ENCODE measurements around the gene CCDC7. TPM values are rescaled to one million over a fixed set of nuclear protein-coding genes. Genes with fewer than 3 reads are reported as not detected.
"Not testable (repeated sequence)": the region's sequence is repeated elsewhere in the genome, so short reads cannot be mapped to it uniquely, and the experiment has no call there.

Gene CCDC7
- total and polyA plus RNA-seq, 4 donors, result 1.2 to 36.4 (median 6.9) TPM

DNA sequence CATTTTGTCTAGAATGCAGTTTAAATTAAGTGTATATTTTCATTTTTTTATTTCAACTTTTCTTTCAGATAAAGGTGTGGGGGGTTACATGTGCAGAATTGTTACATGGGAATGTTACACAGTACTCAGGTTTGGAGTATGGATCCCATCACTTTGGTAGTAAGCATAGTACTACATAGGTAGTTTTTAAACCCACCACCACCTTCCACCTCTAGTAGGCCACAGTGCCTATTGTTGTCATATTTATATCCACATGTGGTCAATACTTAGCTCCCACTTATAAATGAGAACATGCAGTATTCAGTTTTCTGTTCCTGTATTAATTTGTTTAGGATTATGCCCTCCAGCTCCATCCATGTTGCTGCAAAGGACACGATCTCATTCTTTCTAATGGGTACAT is 200.6 kb downstream of the CCDC7 start:
- WGBS, 2 donors, result 94 to 100% methylated on average over 1 of the region's 1 CpG
- H3K9me3 ChIP-seq (ENCODE audit: control insufficient read depth in 4 of 4, insufficient read depth in 3 of 4, low read length in 3 of 4), result peaks cover 0 to 6% (median 0%) of the 10 kb centered on the region in 4 donors
- no peaks in the 10 kb centered on the region for H3K27me3 ChIP-seq (ENCODE audit: control insufficient read depth in 3 of 3, insufficient read depth in 3 of 3, low read length in 2 of 3)
- TF ChIP-seq, protein P1, sequence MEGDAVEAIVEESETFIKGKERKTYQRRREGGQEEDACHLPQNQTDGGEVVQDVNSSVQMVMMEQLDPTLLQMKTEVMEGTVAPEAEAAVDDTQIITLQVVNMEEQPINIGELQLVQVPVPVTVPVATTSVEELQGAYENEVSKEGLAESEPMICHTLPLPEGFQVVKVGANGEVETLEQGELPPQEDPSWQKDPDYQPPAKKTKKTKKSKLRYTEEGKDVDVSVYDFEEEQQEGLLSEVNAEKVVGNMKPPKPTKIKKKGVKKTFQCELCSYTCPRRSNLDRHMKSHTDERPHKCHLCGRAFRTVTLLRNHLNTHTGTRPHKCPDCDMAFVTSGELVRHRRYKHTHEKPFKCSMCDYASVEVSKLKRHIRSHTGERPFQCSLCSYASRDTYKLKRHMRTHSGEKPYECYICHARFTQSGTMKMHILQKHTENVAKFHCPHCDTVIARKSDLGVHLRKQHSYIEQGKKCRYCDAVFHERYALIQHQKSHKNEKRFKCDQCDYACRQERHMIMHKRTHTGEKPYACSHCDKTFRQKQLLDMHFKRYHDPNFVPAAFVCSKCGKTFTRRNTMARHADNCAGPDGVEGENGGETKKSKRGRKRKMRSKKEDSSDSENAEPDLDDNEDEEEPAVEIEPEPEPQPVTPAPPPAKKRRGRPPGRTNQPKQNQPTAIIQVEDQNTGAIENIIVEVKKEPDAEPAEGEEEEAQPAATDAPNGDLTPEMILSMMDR (IDR thresholded peaks at IDR 0.05; ENCODE audit: control extremely low read depth, extremely low read depth), result no peak
- H3K36me3 ChIP-seq (ENCODE audit: control insufficient read depth in 4 of 4, insufficient read depth in 4 of 4, low read length in 4 of 4), result peaks cover 0 to 12% (median 0%) of the 10 kb centered on the region in 4 donors
- no peak overlapping the region for H3K4me3 ChIP-seq
- H3K27ac ChIP-seq (ENCODE audit: low read depth in 1 of 2, low read length in 1 of 2), result no peak overlapping the region
- DNase-seq (no peak), ATAC-seq (ENCODE audit: insufficient read depth, low FRiP score) (no peak)
- H3K4me1 ChIP-seq (ENCODE audit: control insufficient read depth in 5 of 5, insufficient read depth in 5 of 5, low read length in 5 of 5), result no peaks in the 10 kb centered on the region
- H3K9ac ChIP-seq (ENCODE audit: insufficient read depth in 1 of 2, low read length in 2 of 2), result no peak overlapping the region

- H3K4me1 ChIP-seq (ENCODE audit: control insufficient read depth in 5 of 5, insufficient read depth in 5 of 5, low read length in 5 of 5), result no peaks in the 10 kb centered on the region
- TF ChIP-seq, protein P1 (IDR thresholded peaks at IDR 0.05; ENCODE audit: control extremely low read depth, extremely low read depth), result no peak
- no peak for DNase-seq
- H3K9ac ChIP-seq (ENCODE audit: insufficient read depth in 1 of 2, low read length in 2 of 2), result no peak overlapping the region
- no peak overlapping the region for H3K27ac ChIP-seq (ENCODE audit: low read depth in 1 of 2, low read length in 1 of 2)
- H3K36me3 ChIP-seq (ENCODE audit: control insufficient read depth in 4 of 4, insufficient read depth in 4 of 4, low read length in 4 of 4), result peaks cover 0 to 16% (median 0%) of the 10 kb centered on the region in 4 donors
- ATAC-seq (ENCODE audit: insufficient read depth, low FRiP score), result no peak
- H3K27me3 ChIP-seq (ENCODE audit: control insufficient read depth in 3 of 3, insufficient read depth in 3 of 3, low read length in 2 of 3), result no peaks in the 10 kb centered on the region
- 82 to 88% methylated on average over 1 of the region's 1 CpG for WGBS, 2 donors
- H3K9me3 ChIP-seq (ENCODE audit: control insufficient read depth in 4 of 4, insufficient read depth in 3 of 4, low read length in 3 of 4), result peaks cover 0 to 7% (median 2%) of the 10 kb centered on the region in 4 donors
- H3K4me3 ChIP-seq, result no peak overlapping the region
Measured at GRCh38 chr10:32650246-32650655, 204.3 kb downstream of the CCDC7 start.

DNA sequence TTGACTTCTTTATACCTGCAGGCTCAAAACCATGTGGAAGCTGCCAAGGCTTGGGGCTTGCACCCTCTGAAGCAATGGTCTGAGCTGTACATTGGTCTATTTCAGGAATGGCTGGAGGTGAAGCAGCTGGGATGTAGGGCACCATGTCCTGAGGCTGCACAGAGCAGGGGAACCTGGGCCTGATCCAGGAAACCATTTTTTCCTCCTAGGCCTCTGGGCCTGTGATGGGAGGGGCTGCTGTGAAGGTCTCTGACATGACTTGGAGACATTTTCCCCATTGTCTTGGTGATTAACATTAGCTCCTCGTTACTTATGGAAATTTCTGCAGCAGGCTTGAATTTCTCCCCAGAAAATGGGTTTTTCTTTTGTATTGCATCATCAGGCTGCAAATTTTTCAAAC is 211.5 kb downstream of the CCDC7 start:
- 46 to 93% methylated on average over 1 of the region's 1 CpG for WGBS, 2 donors
- H3K9ac ChIP-seq (ENCODE audit: insufficient read depth in 1 of 2, low read length in 2 of 2); H3K27ac ChIP-seq (ENCODE audit: low read depth in 1 of 2, low read length in 1 of 2); H3K4me3 ChIP-seq; ATAC-seq (ENCODE audit: insufficient read depth, low FRiP score); H3K4me1 ChIP-seq (ENCODE audit: control insufficient read depth in 5 of 5, insufficient read depth in 5 of 5, low read length in 5 of 5); DNase-seq; H3K27me3 ChIP-seq (ENCODE audit: control insufficient read depth in 3 of 3, insufficient read depth in 3 of 3, low read length in 2 of 3): not testable (repeated sequence)
- Histone ChIP-seq H3K9me3 (ENCODE audit: control insufficient read depth in 4 of 4, insufficient read depth in 3 of 4, low read length in 3 of 4) (peaks cover 0 to 14% (median 4%) of the 10 kb centered on the region in 4 donors), H3K36me3 (ENCODE audit: control insufficient read depth in 4 of 4, insufficient read depth in 4 of 4, low read length in 4 of 4) (peaks cover 0 to 13% (median 0%) of the 10 kb centered on the region in 4 donors)

DNA sequence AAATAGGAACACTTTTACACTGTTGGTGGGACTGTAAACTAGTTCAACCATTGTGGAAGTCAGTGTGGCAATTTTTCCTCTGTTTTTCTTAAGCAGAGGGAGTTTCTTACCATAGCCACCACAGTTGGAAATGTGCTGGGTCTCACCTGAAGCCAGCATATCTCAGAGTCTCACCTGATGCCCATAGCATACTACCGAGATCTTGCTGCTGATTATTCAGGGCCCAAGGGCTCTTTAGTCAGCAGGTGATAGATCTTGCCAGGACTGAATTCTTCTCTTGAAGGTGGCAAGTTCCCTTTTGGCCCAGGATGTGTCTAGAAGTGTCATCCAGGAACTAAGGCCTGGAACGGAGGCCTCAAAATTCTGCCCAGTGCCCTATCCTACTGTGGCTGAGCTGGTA is 215.4 kb downstream of the CCDC7 start:
- no peak for DNase-seq
- ATAC-seq (ENCODE audit: insufficient read depth, low FRiP score), result no peak
- Histone ChIP-seq H3K27ac (ENCODE audit: low read depth in 1 of 2, low read length in 1 of 2) (no peak overlapping the region), H3K36me3 (ENCODE audit: control insufficient read depth in 4 of 4, insufficient read depth in 4 of 4, low read length in 4 of 4) (peaks cover 0 to 2% (median 0%) of the 10 kb centered on the region in 4 donors), H3K27me3 (ENCODE audit: control insufficient read depth in 3 of 3, insufficient read depth in 3 of 3, low read length in 2 of 3) (no peaks in the 10 kb centered on the region), H3K9me3 (ENCODE audit: control insufficient read depth in 4 of 4, insufficient read depth in 3 of 4, low read length in 3 of 4) (peaks cover 0 to 11% (median 2%) of the 10 kb centered on the region in 4 donors), H3K4me3 (no peak overlapping the region), H3K4me1 (ENCODE audit: control insufficient read depth in 5 of 5, insufficient read depth in 5 of 5, low read length in 5 of 5) (no peaks in the 10 kb centered on the region), H3K9ac (ENCODE audit: insufficient read depth in 1 of 2, low read length in 2 of 2) (no peak overlapping the region)
- WGBS, 2 donors, result 96 to 98% methylated on average over 2 of the region's 2 CpGs
- TF ChIP-seq, protein P1 (IDR thresholded peaks at IDR 0.05; ENCODE audit: control extremely low read depth, extremely low read depth), result no peak
